HG03565 (cell line): ENCODE results near the gene ENGASE.
"Not testable (repeated sequence)": the region's sequence is repeated elsewhere in the genome, so short reads cannot be mapped to it uniquely, and the experiment has no call there.

Source experiments
- ATAC-seq: cut with Tn5 transposase; IDR thresholded peaks from one replicate; pipeline ENCODE4 v1.9.1; 2021; ENCODE audit warnings: mild to moderate bottlenecking, moderate library complexity; ENCODE audit not compliant: unreplicated experiment

Gene ENGASE, protein sequence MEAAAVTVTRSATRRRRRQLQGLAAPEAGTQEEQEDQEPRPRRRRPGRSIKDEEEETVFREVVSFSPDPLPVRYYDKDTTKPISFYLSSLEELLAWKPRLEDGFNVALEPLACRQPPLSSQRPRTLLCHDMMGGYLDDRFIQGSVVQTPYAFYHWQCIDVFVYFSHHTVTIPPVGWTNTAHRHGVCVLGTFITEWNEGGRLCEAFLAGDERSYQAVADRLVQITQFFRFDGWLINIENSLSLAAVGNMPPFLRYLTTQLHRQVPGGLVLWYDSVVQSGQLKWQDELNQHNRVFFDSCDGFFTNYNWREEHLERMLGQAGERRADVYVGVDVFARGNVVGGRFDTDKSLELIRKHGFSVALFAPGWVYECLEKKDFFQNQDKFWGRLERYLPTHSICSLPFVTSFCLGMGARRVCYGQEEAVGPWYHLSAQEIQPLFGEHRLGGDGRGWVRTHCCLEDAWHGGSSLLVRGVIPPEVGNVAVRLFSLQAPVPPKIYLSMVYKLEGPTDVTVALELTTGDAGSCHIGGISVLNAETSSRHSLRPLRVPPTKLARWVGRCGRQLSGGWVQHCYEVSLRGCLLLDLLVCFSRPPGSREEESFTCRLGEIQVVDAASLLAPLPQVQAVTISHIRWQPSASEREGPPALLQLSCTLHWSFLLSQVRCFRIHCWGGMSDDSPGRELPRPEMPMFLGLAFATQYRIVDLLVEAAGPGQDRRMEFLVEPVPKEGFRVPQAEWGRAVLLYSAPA

DNA sequence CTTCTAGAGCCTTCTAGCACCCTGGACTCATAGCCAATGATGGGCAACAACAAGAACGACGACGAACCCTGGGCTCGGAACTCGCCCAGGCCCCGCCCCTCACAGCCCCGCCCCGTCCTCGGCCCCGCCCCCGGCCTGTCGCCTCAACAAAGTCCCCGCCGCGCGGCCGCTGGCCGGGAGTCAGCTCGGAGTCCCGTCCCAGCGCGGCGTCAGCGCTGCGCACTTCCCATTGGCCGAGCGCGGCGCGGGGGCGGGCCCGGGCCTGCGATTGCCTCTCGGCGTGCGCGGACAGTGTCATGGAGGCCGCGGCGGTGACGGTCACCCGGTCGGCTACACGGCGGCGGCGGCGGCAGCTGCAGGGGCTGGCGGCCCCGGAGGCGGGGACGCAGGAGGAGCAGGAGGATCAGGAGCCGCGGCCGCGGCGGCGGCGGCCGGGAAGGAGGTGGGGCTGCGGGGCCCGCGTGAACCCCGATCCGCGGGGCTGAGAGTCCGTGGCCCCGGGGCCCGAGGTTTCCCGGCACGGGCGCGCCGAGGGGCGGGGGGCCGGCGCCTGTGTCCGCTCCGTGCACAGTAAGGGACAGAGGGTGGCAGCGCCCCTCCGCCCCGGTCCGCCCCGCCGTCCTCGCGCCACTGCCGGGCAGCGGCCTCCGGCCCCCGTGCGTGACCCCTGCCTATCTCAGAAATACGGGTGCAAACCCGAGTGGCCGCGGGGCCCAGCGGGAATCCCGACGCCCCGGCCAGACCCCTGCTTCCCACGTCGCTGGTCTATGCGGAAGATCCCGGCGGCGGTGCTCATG, at the start of gene ENGASE:
Gene ENGASE (plus strand): TSS at position 176 of the 797 bp plus-strand sequence. CDS start 121 bp downstream, at position 297.
- ATAC-seq, result peak; percentile 89

GRCh38 chr17:79024901-79025737, 49.5 kb upstream of the ENGASE start:
- no peak for ATAC-seq

DNA sequence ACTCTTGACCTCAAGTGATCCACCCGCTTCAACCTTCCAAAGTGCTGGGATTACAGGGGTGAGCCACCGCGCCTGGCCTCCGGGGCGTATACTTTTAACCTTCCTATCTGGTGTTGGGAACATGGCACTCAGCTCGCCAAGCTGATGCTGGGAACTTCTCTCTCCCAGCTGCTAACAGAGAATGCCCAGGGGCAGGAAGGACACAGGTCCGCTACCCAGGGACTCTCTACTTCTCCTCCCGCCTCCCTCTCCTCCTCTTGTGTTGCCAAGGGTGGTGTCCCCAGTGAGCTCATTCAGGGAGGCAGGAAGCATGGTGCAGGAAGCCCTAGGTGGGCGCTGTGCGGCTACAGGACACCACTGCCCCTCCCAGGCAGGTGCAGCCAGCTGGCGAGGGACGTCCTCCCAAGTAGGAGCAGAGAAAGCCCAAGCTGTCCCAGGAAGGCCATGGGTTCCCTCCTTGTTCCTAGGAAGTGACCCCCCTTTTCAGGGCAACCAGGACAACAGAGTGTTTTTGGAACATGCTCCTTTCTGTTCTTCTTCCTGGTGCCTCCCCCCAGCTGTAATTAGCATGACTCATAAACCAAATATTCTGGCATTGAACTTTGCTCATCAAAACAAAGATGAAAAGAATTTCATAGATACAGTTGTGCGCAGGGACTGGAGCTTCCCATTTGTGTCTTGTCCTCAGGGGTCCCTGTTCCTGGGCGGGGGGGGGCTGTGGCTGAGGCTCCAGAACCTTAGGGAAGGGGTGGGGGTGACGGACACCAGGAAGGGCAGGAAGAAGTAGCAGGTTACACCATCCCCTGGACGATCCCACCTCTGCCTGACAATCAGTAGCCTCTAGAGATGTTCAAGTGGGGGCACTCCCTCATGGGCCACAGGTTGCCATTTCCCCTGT, 48.0 kb upstream of the ENGASE start:
- ATAC-seq, result no peak

- no peak for ATAC-seq
Measured at GRCh38 chr17:79027274-79027924, 47.2 kb upstream of the ENGASE start.

- ATAC-seq, result no peak
Measured at GRCh38 chr17:79027925-79028491, 46.6 kb upstream of the ENGASE start.

GRCh38 chr17:79028496-79029326, 45.9 kb upstream of the ENGASE start:
- no peak for ATAC-seq

GRCh38 chr17:79029327-79030009, 45.2 kb upstream of the ENGASE start:
- no peak for ATAC-seq

DNA sequence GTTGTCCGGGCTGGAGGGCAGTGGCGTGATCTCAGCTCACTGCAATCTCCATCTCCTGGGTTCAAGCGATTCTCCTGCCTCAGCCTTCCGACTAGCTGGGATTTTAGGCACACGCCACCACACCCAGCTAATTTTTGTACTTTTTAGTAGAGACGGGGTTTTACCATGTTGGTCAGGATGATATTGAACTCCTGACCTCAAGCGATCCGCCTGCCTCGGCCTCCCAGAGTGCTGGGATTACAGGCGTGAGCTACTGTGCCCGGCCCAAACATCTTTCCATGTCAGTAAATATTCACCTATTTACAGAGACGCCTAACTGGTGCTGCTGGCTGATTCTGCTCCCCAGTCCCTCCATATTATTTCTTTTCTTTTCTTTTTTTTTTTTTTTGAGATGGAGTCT, 44.0 kb upstream of the ENGASE start:
- not testable (repeated sequence) for ATAC-seq

DNA sequence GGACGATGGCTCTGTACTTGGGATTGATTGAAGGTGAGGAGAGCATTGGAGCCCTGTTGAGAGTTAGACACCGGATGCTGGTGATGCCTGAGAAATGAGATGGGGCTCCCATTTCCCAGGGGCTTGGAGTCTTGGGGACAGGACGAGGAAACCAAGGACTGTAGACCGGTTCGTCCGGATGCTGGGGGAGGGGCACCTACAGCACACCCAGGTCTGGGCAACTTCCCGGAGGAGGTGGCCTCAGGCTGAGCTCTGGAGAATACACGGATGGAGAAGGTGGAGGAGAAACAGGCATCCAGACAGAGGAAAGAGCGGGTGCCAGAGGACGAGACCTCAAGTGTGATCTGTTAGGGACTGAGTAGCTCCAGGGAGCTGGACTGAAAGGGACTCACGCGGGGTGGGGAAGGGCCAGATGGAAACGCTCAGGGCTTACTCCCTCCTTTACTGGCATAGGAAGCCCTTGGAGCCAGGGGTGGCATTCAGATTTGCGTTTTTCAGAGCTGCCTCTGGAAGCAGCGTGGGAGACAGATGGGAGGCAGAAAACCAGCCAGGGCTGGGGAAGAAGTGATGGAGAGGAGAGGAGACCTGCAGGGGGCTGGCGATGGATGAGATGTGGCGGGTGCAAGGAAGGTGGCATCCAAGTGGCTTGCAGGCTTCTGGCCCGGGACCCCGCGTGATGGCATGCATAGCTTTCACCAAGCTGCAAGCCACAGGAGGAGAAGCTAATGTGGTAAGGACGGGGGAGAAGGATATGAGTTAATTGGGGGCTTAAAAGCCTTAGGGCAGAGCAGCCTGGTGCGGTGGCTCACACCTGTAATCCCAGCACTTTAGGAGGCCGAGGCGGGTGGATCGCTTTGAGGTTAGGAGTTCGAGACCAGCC, 42.4 kb upstream of the ENGASE start:
- no peak for ATAC-seq

GRCh38 chr17:79033046-79033616, 41.5 kb upstream of the ENGASE start:
- no peak for ATAC-seq

- ATAC-seq, result no peak
Measured at GRCh38 chr17:79033741-79034501, 40.7 kb upstream of the ENGASE start.

DNA sequence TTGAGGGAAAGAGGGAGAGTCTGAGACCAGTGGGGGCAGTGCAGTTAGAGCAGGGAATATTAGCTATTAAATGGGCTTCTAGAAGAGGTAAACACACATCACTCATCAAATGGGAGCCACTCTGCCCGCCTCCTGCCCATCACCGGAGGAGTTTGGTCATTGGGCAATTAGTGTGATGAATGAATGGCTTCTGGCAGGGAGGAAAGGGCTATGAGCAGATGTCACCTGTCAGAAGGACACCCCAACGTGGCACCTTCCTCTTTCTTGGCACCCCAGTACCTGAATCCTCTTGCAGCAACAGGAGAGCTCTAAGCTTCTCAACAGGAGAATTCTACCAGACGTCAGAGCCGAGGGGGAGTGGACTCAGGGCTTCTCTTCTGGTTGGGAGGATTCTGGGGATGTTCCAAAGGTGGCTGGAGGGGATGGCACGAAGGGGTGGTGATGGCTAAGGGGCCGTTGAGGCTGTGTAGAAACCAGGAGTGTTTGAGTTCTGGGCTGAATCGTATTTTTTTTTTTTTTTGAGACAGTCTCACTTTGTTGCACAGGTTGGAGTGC, 39.6 kb upstream of the ENGASE start:
- no peak for ATAC-seq

- no peak for ATAC-seq
Measured at GRCh38 chr17:79035686-79036085, 38.9 kb upstream of the ENGASE start.

- no peak for ATAC-seq
Measured at GRCh38 chr17:79036181-79036580, 38.4 kb upstream of the ENGASE start.

GRCh38 chr17:79036596-79036995, 38.0 kb upstream of the ENGASE start:
- ATAC-seq, result no peak
